ENCODE results near the gene PBRM1. TPM values are rescaled to one million over a fixed set of nuclear protein-coding genes. Genes with fewer than 3 reads are reported as not detected.
A peak's percentile ranks its signal among the peaks of the same experiment; 100 is the strongest.

The PBRM1 gene
- total RNA-seq, 1 donor from 2014 or later: 116 TPM

- H3K27ac Mint-ChIP-seq: no peak overlapping the region
- no peaks in the 10 kb centered on the region for H3K27me3 ChIP-seq
- H3F3A ChIP-seq (ENCODE audit: low read depth): peaks cover 19% of the 10 kb centered on the region
- peaks cover 9% of the 10 kb centered on the region for H3K9me3 Mint-ChIP-seq
- H3K9me3 ChIP-seq (ENCODE audit: low read depth): no peaks in the 10 kb centered on the region
- no peaks in the 10 kb centered on the region for H4K20me1 ChIP-seq (ENCODE audit: low read depth)
- H3K27me3 Mint-ChIP-seq (ENCODE audit: insufficient read depth, low read depth): peaks cover 4% of the 10 kb centered on the region
- H3K9ac ChIP-seq: no peak overlapping the region
- TF ChIP-seq CTCF (IDR thresholded peaks at IDR 0.05) (no peak), EZH2 (IDR thresholded peaks at IDR 0.05) (no peak), EZH2phosphoT487 (IDR thresholded peaks at IDR 0.05) (no peak)
- H3K4me2 ChIP-seq: no peak overlapping the region
- H3K79me2 ChIP-seq (ENCODE audit: low read depth): no peaks in the 10 kb centered on the region
- peaks cover 38% of the 10 kb centered on the region for H3K36me3 Mint-ChIP-seq
- peaks cover 2% of the 10 kb centered on the region for H3K4me1 Mint-ChIP-seq
- no peaks in the 10 kb centered on the region for H3K4me1 ChIP-seq
- H2AFZ ChIP-seq (replicated peaks): no peak overlapping the region
- no peak overlapping the region for H3K27ac ChIP-seq
- no peak overlapping the region for H3K4me3 ChIP-seq
- no peak overlapping the region for H3K4me3 Mint-ChIP-seq
- no peaks in the 10 kb centered on the region for H3K36me3 ChIP-seq
- DNase-seq (ENCODE audit: low spot score): no peak
Observed at GRCh38 chr3:52719618-52720017, 33.9 kb upstream of the PBRM1 start.

DNA sequence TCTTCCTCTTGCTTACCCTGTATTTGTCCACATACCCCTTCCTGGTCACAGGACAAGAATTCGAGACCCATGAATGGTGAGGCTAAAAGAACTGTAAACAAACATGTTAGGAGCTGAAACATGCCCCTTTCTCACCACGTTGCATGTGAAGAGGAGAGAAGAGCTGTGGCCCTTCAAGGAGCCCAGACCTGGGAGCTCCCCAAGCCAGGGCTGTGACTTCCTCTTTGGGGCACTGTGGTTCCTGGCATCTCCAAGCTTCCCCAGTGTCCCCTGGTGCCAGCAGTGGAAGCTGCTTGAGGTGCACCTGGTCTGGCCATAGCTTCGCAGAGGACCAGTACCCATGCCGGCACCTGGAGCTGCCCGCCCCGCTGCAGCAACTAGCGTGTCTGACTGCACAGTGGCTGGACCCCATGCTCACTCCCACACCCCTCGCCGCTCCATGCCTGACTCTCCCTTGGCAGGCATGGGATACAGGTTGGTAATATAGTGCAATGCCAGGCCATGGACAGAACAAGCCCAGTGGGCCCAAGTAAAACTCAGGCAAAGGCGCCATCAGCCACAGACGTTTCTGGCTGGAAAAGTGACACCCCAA, 30.1 kb upstream of the PBRM1 start:
- Mint-ChIP-seq H3K4me3 (no peak overlapping the region), H3K4me1 (peaks cover 2% of the 10 kb centered on the region), H3K27ac (no peak overlapping the region), H3K9me3 (peaks cover 8% of the 10 kb centered on the region), H3K36me3 (peaks cover 34% of the 10 kb centered on the region), H3K27me3 (ENCODE audit: insufficient read depth, low read depth) (peaks cover 10% of the 10 kb centered on the region)
- no peaks in the 10 kb centered on the region for H3K79me2 ChIP-seq (ENCODE audit: low read depth)
- no peak overlapping the region for H3K9ac ChIP-seq
- no peaks in the 10 kb centered on the region for H3K9me3 ChIP-seq (ENCODE audit: low read depth)
- peaks cover 8% of the 10 kb centered on the region for H3K36me3 ChIP-seq
- peaks cover 3% of the 10 kb centered on the region for H3K4me1 ChIP-seq
- peak overlapping the region; percentile 74 for H3K4me2 ChIP-seq
- peaks cover 45% of the 10 kb centered on the region for H3F3A ChIP-seq (ENCODE audit: low read depth)
- no peak overlapping the region for H2AFZ ChIP-seq (replicated peaks)
- no peaks in the 10 kb centered on the region for H3K27me3 ChIP-seq
- DNase-seq (ENCODE audit: low spot score): no peak
- no peak for TF ChIP-seq EZH2 (IDR thresholded peaks at IDR 0.05)
- TF ChIP-seq CTCF (IDR thresholded peaks at IDR 0.05): no peak
- no peak for TF ChIP-seq EZH2phosphoT487 (IDR thresholded peaks at IDR 0.05)
- no peaks in the 10 kb centered on the region for H4K20me1 ChIP-seq (ENCODE audit: low read depth)
- H3K4me3 ChIP-seq: no peak overlapping the region
- no peak overlapping the region for H3K27ac ChIP-seq

DNA sequence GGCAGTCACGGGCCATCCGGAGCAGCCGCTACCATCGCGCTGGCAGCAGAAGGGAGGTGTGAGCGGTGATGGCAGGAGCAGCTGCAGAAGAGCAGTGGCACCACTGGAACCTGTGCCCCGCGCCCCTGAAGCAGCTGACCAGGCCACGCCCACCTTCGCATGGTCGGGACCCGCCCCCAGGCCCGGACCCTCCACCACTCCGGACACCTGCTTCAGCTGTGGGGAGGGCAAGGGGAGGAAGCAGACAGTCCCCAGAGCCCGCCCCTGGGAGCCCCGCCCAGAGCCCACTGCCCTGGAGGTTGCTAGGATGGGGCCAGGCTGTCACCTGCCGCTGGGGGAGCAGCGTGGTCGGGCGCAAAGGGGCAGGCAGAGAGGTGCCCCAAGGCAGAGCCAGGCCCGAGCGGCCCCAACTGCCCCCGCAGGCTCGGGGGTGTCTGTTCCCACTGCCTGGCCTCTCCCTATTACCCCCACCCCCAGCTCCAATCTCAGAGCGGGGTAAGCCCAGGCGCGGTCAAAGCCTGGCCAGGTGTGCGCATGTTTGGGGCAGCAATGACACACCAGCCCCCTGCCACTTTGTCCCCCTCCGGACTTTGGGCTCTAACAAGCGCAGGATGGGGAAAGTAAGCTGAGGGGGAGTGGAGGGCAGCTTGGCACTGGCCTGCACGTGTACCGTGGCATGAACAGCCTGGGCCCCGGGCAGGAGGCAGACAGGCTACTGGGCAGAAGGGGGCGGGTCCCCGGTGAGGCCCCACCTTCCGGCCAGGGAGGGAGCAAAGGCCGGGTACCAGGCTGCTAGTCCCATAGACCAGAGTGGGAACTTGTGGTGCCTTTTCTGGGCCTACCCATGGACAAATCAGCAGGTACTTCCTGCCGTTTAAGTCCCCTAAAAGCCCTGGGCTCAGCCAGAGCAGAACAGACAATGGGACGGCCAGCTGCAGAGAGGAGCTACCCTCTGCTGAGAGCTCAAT, 28.9 kb upstream of the PBRM1 start:
- Histone ChIP-seq H3K27ac (no peak overlapping the region), H3F3A (ENCODE audit: low read depth) (peaks cover 53% of the 10 kb centered on the region), H3K9me3 (ENCODE audit: low read depth) (no peaks in the 10 kb centered on the region), H3K9ac (no peak overlapping the region), H4K20me1 (ENCODE audit: low read depth) (no peaks in the 10 kb centered on the region), H3K27me3 (no peaks in the 10 kb centered on the region), H3K4me1 (peaks cover 3% of the 10 kb centered on the region), H3K36me3 (peaks cover 8% of the 10 kb centered on the region), H2AFZ (replicated peaks) (no peak overlapping the region), H3K4me2 (peak overlapping the region; percentile 74), H3K4me3 (peak overlapping the region; percentile 42), H3K79me2 (ENCODE audit: low read depth) (no peaks in the 10 kb centered on the region)
- Mint-ChIP-seq H3K9me3 (peaks cover 2% of the 10 kb centered on the region), H3K4me3 (no peak overlapping the region), H3K27me3 (ENCODE audit: insufficient read depth, low read depth) (peaks cover 10% of the 10 kb centered on the region), H3K27ac (no peak overlapping the region), H3K4me1 (peaks cover 2% of the 10 kb centered on the region), H3K36me3 (peaks cover 27% of the 10 kb centered on the region)
- TF ChIP-seq EZH2phosphoT487 (IDR thresholded peaks at IDR 0.05) (no peak), EZH2 (IDR thresholded peaks at IDR 0.05) (no peak), CTCF (IDR thresholded peaks at IDR 0.05) (no peak)
- DNase-seq (ENCODE audit: low spot score): peak; percentile 89

Measured in neural progenitor cell (in vitro differentiated cells).